Activated naive CD4-positive, alpha-beta T cell treated with anti-CD3 and anti-CD28 coated beads, Interleukin-2, amount 50 U/mL, for 24 hours (primary cell): ENCODE measurements around the gene EVI5.
A peak's percentile ranks its signal among the peaks of the same experiment; 100 is the strongest.
"Not testable (repeated sequence)": the region's sequence is repeated elsewhere in the genome, so short reads cannot be mapped to it uniquely, and the experiment has no call there.

ENCODE experiments used
- H3K27ac Mint-ChIP-seq: one replicate; pipeline ENCODE4 v1.8.0; 2021; ENCODE audit warnings: mild to moderate bottlenecking, mixed read lengths
- H3K27me3 Mint-ChIP-seq: one replicate; pipeline ENCODE4 v1.8.0; 2021; ENCODE audit warnings: mixed read lengths
- H3K36me3 Mint-ChIP-seq: one replicate; pipeline ENCODE4 v1.8.0; 2021; ENCODE audit warnings: mixed read lengths
- H3K4me1 Mint-ChIP-seq: one replicate; pipeline ENCODE4 v1.8.0; 2021; ENCODE audit warnings: mixed read lengths
- H3K4me3 Mint-ChIP-seq: one replicate; pipeline ENCODE4 v1.8.0; 2021; ENCODE audit warnings: mild to moderate bottlenecking, mixed read lengths
- H3K9me3 Mint-ChIP-seq: one replicate; pipeline ENCODE4 v1.8.0; 2021; ENCODE audit warnings: mixed read lengths

Gene EVI5

DNA sequence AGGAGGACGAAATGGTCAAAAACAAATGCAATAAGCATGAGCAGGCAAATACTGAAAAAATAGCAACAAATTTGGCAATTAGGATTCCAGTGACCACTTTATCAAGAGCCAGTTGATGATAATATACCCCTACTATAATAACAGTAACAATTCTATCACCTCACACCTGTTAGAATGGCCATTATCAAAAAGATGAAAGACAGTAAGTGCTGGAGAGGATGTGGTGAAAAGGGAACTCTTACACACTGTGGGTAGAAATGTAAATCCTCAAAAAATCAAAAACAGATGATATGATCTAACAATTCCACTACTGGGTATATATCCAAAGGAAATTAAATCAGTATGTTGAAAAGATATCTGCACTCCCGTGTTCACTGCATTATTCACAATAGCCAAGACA is 183.9 kb downstream of the EVI5 start:
- Mint-ChIP-seq H3K36me3 (no peaks in the 10 kb centered on the region), H3K27ac (no peak overlapping the region), H3K4me1 (peaks cover 37% of the 10 kb centered on the region), H3K27me3 (no peaks in the 10 kb centered on the region), H3K9me3 (no peaks in the 10 kb centered on the region), H3K4me3 (no peak overlapping the region)

DNA sequence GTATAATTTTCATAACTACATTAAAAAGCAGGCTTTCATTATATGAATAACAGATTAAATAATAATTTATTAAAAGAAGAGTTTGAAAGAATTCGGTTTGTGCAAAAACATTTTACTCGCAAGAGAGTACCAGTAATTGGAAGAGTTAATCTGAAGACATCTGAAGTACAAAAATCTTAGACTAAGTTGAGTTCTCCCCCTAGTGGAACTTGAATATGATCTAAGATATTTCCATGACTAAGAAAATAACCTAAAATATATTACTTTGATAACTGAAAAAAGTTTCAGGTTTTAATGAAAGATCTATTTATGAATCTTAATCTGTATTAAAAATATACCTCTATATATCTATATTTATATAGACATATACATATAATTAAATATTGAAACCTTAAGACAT is 185.7 kb downstream of the EVI5 start:
- H3K27ac Mint-ChIP-seq = no peak overlapping the region
- H3K36me3 Mint-ChIP-seq = no peaks in the 10 kb centered on the region
- peaks cover 41% of the 10 kb centered on the region for H3K4me1 Mint-ChIP-seq
- H3K9me3 Mint-ChIP-seq = no peaks in the 10 kb centered on the region
- no peak overlapping the region for H3K4me3 Mint-ChIP-seq
- no peaks in the 10 kb centered on the region for H3K27me3 Mint-ChIP-seq

DNA sequence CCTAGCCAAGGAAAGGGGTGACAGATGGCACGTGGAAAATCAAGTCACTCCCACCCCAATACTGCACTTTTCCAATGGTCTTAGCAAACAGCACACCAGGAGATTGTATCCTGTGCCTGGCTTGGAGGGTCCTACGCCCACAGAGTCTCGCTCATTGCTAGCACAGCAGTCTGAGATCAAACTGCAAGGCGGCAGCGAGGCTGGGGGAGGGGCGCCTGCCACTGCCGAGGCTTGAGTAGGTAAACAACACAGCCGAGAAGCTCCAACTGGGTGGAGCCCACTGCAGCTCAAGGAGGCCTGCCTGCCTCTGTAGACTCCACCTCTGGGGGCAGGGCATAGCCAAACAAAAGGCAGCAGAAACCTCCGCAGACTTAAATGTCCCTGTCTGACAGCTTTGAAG is 195.5 kb downstream of the EVI5 start:
- not testable (repeated sequence) for H3K27ac Mint-ChIP-seq, H3K4me3 Mint-ChIP-seq, H3K27me3 Mint-ChIP-seq, H3K36me3 Mint-ChIP-seq
- Mint-ChIP-seq H3K4me1 (peaks cover 41% of the 10 kb centered on the region), H3K9me3 (peaks cover 16% of the 10 kb centered on the region)

DNA sequence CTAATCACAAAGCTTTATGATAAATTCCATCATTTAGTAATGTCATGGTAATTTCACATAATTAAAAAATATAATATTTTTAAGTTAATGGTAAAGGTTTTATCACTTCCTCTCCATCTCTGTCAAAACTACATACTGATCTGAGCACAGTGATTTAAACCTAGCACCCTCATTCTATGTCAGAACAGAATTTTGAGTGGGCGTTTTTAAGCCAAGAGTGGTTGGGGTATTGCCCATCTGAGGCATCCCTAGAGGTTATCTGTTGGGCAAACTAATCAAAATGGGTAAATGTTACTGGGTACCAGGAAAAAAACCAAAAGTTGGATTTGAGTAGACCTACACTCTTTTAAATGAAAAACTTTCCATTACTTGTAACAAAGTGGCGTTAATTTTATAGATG is 197.5 kb downstream of the EVI5 start:
- Mint-ChIP-seq H3K4me3 (peak overlapping the region; percentile 69), H3K36me3 (peaks cover 5% of the 10 kb centered on the region), H3K27me3 (no peaks in the 10 kb centered on the region), H3K27ac (peak overlapping the region; percentile 92), H3K9me3 (peaks cover 16% of the 10 kb centered on the region), H3K4me1 (peaks cover 54% of the 10 kb centered on the region)

DNA sequence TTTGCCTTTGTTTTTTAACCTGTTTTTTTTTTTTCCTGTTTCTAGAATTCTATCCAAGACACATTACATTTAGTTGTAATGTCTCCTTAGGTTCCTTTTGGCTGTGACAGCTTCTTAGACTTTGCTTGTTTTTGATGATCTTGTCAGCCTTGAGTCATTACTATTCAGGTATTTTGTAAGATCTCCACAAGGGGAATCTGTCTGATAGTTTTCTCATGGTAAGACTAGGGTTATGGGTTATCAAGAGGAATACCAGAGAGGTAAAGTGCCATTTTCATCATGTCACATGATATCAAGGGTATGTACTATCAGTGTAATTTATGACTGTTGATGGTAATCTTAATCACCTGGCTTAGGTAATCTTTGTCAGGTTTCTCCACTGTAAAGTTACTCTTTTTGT is 199.1 kb downstream of the EVI5 start:
- peaks cover 71% of the 10 kb centered on the region for H3K4me1 Mint-ChIP-seq
- H3K36me3 Mint-ChIP-seq = peaks cover 5% of the 10 kb centered on the region
- H3K27me3 Mint-ChIP-seq = no peaks in the 10 kb centered on the region
- H3K27ac Mint-ChIP-seq = peak overlapping the region; percentile 97
- peaks cover 16% of the 10 kb centered on the region for H3K9me3 Mint-ChIP-seq
- H3K4me3 Mint-ChIP-seq = peak overlapping the region; percentile 66

DNA sequence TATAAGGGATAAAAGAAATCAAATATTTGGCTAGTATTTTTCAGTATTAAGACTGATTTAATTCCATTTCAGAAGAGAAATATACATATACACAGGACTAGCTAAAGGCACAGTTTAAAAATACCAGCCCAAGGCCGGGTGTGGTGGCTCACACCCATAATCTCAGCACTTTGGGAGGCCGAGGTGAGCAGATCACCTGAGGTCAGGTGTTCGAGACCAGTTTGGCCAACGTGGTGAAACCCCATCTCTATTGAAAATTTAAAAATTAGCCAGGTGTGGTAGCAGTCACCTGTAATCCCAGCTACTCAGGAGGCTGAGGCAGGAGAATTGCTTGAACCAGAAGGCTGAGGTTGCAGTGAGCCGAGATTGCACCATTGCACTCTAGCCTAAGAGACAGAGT is 200.1 kb downstream of the EVI5 start:
- peak overlapping the region; percentile 83 for H3K27ac Mint-ChIP-seq
- not testable (repeated sequence) for H3K36me3 Mint-ChIP-seq, H3K27me3 Mint-ChIP-seq
- H3K4me1 Mint-ChIP-seq = peaks cover 75% of the 10 kb centered on the region
- peaks cover 10% of the 10 kb centered on the region for H3K9me3 Mint-ChIP-seq
- peak overlapping the region; percentile 49 for H3K4me3 Mint-ChIP-seq

DNA sequence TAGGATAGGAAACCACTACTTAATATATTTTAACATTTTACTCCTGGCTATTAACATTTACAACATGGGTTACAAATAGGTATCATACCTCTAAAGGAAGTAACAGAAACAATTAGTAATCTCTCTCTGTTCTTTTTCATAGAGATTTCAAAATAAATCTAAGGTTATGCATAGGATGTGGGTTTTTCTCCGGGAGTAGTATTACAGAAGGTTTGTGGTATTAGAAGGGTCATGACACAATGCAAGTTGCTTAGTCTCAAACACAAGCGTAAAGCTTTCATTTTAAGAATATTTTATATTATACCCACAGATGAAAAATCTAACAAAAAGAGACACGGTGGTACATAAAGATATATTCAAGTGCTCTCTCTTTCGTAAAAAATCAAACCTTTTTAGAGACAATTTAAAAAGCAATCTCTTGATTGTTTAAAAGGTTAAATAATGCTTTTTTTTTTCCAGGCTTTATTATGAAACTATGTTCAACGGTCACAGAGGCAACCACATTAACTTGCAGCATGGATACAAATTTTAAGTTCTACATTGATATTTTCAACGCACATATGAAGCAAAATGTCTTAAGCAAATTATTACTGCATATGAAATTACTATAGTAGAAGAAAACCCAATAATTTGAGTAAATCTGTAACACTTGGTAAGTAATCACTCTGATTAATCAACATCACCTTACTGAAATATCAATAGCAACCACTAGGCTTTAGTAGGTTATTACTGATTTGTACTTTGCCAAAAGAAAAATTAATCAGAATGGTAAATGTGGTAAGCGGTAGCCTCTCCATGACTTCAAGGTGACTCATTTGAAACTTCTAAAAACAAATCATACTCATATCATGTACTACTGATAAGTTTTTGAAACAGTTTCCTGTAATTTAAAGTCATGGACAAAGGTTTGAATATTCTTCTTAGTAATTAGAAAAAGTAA is 200.8 kb downstream of the EVI5 start:
- Mint-ChIP-seq H3K4me3 (peak overlapping the region; percentile 49), H3K27ac (peak overlapping the region; percentile 83), H3K4me1 (peaks cover 83% of the 10 kb centered on the region)

DNA sequence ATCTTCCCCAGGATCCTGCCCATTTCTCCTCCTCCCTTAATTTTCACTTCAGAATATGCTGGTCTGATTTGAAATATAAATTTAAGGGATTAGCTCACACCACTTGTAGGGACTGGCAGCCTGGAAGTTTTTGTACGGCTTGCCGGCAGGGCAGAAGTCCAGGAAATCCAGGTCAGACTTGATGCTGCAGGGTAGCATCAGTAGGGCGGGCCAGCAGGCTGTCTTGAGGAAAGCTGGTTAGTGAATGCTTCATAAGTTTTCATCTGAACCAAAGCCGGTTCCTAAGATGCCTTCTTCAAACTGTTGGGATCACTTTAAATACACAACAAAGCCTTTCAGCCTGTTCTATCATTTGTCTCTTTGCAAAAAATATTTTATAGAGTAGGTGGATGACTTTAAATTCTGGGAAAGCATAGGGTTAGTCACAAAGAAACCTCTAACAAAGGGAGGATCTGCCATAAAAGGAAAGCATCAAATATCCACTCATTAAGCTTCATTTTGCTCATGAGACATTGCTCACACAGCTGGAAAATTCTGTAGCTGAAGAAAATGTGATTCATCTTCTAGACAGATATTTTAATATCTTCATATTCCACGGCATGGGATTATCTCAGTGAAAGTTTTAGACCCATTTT is 207.5 kb downstream of the EVI5 start:
- Mint-ChIP-seq H3K27ac (peak overlapping the region; percentile 98), H3K36me3 (peaks cover 15% of the 10 kb centered on the region), H3K9me3 (no peaks in the 10 kb centered on the region), H3K27me3 (no peaks in the 10 kb centered on the region), H3K4me3 (peak overlapping the region; percentile 84), H3K4me1 (peaks cover 65% of the 10 kb centered on the region)

More for the DNA sequence above, 200.8 kb downstream of the EVI5 start:
- Mint-ChIP-seq H3K9me3 (peaks cover 10% of the 10 kb centered on the region), H3K36me3 (peaks cover 5% of the 10 kb centered on the region), H3K27me3 (no peaks in the 10 kb centered on the region)

DNA sequence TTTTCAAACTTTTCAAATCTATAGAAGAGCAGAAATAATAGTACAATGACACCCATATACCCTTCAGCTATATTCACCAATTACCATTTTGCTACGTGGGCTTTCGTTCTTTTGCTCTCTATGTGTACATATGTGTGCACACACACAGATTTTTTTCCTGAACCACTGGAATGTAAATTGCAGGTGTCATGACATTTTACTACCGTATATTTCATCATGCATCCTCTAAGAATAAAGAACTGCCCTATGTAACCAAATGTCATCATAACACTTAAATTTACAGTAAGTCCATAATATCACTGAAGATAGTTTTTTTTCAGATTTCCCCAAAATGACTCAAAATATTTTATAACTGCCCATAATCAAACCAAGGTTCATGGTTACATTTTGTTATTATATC is 209.8 kb downstream of the EVI5 start:
- Mint-ChIP-seq H3K4me3 (peak overlapping the region; percentile 84), H3K27ac (peak overlapping the region; percentile 81), H3K9me3 (no peaks in the 10 kb centered on the region), H3K4me1 (peaks cover 58% of the 10 kb centered on the region), H3K36me3 (peaks cover 26% of the 10 kb centered on the region), H3K27me3 (no peaks in the 10 kb centered on the region)

DNA sequence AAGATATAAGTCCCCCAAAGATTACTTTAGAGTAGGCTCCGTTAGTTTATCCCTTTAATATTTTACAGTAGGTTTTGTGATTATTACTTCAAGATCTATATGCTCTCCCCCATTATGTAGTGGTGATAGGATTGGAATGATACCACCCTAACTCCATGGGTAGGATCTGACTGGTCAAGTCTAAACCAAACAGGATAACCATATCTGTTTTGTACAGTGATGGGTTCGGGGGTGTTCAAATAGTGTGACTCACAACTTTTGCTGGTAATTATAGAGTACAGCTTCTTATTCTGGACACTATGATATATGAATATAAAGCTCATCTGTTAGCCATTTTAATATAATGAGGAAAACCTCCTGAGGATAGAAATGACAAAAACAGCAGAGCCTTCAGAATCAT is 212.4 kb downstream of the EVI5 start:
- no peak overlapping the region for H3K27ac Mint-ChIP-seq
- no peaks in the 10 kb centered on the region for H3K27me3 Mint-ChIP-seq
- peaks cover 48% of the 10 kb centered on the region for H3K4me1 Mint-ChIP-seq
- H3K4me3 Mint-ChIP-seq = peak overlapping the region; percentile 55
- no peaks in the 10 kb centered on the region for H3K9me3 Mint-ChIP-seq
- peaks cover 34% of the 10 kb centered on the region for H3K36me3 Mint-ChIP-seq

DNA sequence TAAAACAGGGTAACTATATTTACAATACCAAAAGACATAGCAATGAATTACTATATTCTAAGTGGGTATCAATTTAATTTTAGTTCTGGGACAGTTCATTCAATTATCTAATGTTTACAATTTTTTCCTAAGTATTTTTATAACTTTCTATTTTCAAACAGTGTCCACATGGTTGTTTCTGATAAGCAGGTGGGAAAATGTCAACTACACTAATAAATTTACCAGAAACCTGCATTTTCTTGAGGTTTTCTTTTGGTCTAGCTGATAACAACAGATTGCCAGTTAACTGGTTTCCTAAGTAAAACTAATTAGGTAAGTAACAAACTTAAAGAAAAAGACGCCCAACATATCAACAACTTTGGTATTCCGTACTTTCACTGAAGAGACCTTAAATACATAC is 213.3 kb downstream of the EVI5 start:
- no peaks in the 10 kb centered on the region for H3K9me3 Mint-ChIP-seq
- H3K27me3 Mint-ChIP-seq = no peaks in the 10 kb centered on the region
- no peak overlapping the region for H3K27ac Mint-ChIP-seq
- peaks cover 34% of the 10 kb centered on the region for H3K36me3 Mint-ChIP-seq
- H3K4me3 Mint-ChIP-seq = peak overlapping the region; percentile 55
- peaks cover 44% of the 10 kb centered on the region for H3K4me1 Mint-ChIP-seq

DNA sequence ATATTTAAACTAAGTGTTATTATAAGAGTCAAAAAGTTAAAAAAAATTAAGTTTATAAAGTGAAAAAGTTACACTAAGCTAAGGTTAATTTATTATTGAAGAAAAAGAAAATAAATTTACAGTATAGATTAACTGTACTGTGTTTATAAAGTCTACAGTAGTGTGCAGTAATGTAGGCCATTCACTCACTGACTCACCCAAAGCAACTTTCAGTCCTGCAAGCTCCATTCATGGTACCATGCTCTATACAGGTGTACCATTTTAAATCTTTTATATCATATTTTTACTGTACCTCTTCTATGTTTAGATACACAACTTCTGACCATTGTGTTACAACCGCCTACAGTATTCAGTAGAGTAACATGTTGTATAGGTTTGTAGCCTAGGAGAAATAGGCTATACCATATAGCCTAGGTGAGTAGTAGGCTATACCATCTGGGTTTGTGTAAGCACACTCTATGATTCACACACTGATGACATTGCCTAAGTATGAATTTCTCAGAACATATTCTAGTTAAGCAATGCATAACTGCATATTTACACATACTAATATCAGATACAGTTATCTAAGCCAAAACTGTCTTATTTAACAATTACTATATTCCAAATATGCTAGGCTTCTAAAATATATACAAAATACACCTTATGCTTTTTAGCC is 217.6 kb downstream of the EVI5 start:
- H3K9me3 Mint-ChIP-seq = no peaks in the 10 kb centered on the region
- H3K36me3 Mint-ChIP-seq = peaks cover 20% of the 10 kb centered on the region
- no peak overlapping the region for H3K4me3 Mint-ChIP-seq
- H3K27me3 Mint-ChIP-seq = no peaks in the 10 kb centered on the region
- peaks cover 32% of the 10 kb centered on the region for H3K4me1 Mint-ChIP-seq
- H3K27ac Mint-ChIP-seq = no peak overlapping the region

DNA sequence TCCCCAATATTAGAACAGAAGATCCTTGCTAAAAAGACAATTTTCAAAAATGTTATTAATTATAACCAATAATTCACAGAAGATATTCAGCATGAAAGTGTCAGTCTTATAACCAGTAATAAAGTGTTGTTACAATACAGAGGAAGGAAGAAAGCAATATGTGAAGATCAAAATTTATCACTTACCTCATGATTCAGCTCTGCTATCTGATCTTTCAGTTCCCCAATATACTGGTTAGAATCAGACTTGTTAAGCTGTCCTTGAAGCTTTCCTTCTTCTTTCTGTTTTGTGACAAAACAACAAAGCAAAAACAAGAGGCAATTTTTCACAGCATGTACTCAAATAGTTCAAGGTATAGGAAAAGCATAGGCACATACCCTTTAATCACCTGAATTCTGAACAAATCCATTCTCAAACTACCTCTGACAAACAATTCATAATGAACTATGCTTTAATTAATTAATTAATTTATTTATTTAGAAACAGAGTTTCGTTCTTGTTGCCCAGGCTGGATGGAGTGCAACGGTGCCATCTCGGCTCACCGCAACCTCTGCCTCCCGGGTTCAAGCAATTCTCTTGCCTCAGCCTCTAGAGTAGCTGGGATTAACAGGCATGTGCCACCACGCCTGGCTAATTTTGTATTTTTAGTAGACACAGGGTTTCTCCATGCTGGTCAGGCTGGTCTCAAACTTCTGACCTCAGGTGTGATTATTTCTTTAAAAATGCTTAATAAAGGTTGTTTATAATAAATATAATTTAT is 221.3 kb downstream of the EVI5 start:
- Mint-ChIP-seq H3K36me3 (peaks cover 10% of the 10 kb centered on the region), H3K27me3 (no peaks in the 10 kb centered on the region), H3K4me3 (no peak overlapping the region), H3K4me1 (peaks cover 19% of the 10 kb centered on the region), H3K27ac (no peak overlapping the region), H3K9me3 (no peaks in the 10 kb centered on the region)

DNA sequence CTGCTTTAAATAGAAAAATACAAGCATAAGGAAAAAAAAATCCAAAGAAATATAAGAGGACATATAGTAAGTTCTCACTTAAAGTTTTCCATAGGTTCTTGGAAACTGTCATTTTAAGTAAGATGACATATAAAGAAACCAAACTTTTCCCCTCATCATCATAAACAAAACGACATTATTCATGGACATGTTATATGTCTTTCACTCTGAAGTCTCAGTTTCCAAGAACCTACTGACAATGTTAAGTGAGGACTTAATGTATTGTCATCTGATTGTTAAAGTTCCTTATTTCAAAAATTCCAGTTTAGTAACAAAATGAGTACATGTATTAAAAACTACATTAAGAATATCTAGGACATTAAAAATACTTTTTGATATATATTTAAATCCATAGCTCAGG is 228.6 kb downstream of the EVI5 start:
- no peaks in the 10 kb centered on the region for H3K9me3 Mint-ChIP-seq
- peaks cover 18% of the 10 kb centered on the region for H3K36me3 Mint-ChIP-seq
- H3K4me3 Mint-ChIP-seq = no peak overlapping the region
- no peaks in the 10 kb centered on the region for H3K27me3 Mint-ChIP-seq
- no peak overlapping the region for H3K27ac Mint-ChIP-seq
- H3K4me1 Mint-ChIP-seq = peaks cover 52% of the 10 kb centered on the region

DNA sequence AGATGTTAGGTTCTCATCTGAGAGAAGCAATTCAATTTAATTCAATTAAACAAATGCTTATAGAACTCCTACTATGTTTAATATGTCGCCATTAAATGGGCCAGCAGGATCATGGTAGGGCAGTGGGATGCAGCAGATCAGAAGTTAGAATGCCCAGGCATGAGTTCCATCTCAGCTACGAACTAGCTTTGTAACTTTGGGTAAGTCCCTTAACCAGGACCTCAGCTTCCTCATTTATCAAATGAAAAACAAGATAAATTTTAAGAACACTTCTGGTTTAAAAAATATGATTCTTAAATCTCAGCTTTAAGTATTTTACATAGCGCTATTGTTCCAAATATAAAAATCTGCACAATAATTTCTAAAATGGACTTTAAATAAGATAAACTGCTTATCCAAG is 230.7 kb downstream of the EVI5 start:
- Mint-ChIP-seq H3K4me1 (peaks cover 49% of the 10 kb centered on the region), H3K27me3 (no peaks in the 10 kb centered on the region), H3K36me3 (peaks cover 14% of the 10 kb centered on the region), H3K9me3 (no peaks in the 10 kb centered on the region), H3K4me3 (no peak overlapping the region), H3K27ac (no peak overlapping the region)
